WI38 (cell line): ENCODE results near the gene USH2A.

ENCODE experiments used
- H3K4me3 ChIP-seq: 2 replicates; pipeline ENCODE4 v1.5.1; 2011; ENCODE audit warnings: low read depth, mild to moderate bottlenecking, control low read depth, low read length
- CTCF ChIP-seq: IDR thresholded peaks from 2 replicates; pipeline ENCODE4 v1.5.1; 2012; ENCODE audit warnings: low read depth, mild to moderate bottlenecking, control low read depth, low read length

Gene USH2A

GRCh38 chr1:216183007-216183406 lies 240.2 kb downstream of the USH2A start:
- no peak for TF ChIP-seq CTCF
- H3K4me3 ChIP-seq: no peak overlapping the region

- TF ChIP-seq CTCF: no peak
- no peak overlapping the region for H3K4me3 ChIP-seq
Observed at GRCh38 chr1:216181590-216181989, 241.7 kb downstream of the USH2A start.

- no peak overlapping the region for H3K4me3 ChIP-seq
- no peak for TF ChIP-seq CTCF
Observed at GRCh38 chr1:216178281-216178680, 245.0 kb downstream of the USH2A start.

- no peak for TF ChIP-seq CTCF
- H3K4me3 ChIP-seq: no peak overlapping the region
Observed at GRCh38 chr1:216176970-216177369, 246.3 kb downstream of the USH2A start.

GRCh38 chr1:216175714-216176113 lies 247.5 kb downstream of the USH2A start:
- TF ChIP-seq CTCF: no peak
- H3K4me3 ChIP-seq: no peak overlapping the region

GRCh38 chr1:216173376-216173995 lies 249.8 kb downstream of the USH2A start:
- no peak for TF ChIP-seq CTCF
- no peak overlapping the region for H3K4me3 ChIP-seq

GRCh38 chr1:216169351-216169750 lies 253.9 kb downstream of the USH2A start:
- no peak overlapping the region for H3K4me3 ChIP-seq
- no peak for TF ChIP-seq CTCF
